Mucosa of gallbladder (tissue), 1 donor: Measurements from ENCODE around the gene PCBP3. TPM values are rescaled to one million over a fixed set of nuclear protein-coding genes. Genes with fewer than 3 reads are reported as not detected.
"Not testable (repeated sequence)": the region's sequence is repeated elsewhere in the genome, so short reads cannot be mapped to it uniquely, and the experiment has no call there.

Source experiments
- DNase-seq: peaks from one replicate; pipeline ENCODE4 v3.0.0-alpha.2; 2020; ENCODE audit warnings: low spot score
- total RNA-seq: library from RNA; stranded (reverse); gene quantifications from one replicate; pipeline ENCODE4 v1.2.1, GENCODE V29; 2021
- donor health status: DM: no; HTN: no; CAD: no.

Gene PCBP3
- total RNA-seq, 1 donor from 2014 or later = 2.1 TPM

DNA sequence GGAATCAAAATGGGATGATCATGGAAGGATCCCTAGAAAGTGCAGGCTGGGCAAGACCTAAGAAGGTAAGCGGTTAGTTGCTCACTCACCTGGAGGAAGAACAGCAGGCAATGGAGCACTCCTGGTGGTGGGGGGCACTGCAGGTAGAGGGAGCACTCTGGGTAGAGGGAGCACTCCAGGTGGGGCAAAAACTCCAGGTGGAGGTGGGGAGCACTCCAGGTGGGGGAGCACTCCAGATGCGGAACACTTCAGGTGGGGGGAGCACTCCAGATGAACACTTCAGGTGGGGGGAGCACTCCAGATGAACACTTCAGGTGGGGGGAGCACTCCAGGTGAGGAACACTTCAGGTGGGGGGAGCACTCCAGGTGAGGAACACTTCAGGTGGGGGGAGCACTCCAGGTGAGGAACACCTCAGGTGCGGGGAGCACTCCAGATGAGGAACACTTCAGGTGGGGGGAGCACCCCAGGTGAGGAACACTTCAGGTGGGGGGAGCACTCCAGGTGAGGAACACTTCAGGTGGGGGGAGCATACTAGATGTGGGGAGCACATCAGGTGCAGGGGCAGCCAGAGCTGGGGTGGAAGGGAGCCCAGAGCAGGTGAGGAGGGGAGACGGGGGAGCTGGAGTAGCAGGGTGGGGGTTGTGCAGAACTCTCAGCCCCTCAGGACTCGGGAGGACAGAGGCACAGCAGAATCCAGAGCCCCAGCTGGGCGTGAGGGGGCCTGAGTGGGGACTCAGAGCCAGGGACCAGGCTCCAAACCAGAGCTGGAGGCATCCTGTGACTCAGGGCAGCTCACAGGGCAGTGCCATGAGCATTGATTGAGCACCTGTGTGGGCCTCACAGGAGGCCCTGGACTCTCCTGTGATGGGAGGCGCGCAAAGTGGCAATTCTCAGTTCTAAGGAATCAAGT, 300.4 kb downstream of the PCBP3 start:
- DNase-seq = no peak

DNA sequence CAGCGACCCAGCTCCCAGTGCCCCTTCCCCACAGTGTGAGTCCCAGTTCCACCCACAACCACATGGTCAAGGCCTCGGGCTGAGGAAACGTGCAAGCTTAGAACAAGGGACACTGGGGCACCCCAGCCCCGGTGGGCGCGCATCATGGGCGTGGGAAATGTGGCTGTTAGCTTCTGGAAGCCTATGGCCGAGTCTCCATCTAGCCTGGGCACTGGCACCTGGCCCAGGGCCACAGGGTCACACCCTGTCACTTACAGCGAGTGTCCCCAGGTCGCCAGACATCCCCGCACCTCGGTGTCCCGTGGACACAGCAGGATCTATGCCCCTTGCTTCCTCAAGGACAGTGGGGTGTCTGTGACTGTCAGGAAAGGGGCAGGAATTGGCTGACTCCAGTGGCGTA, 301.1 kb downstream of the PCBP3 start:
- DNase-seq = no peak

DNA sequence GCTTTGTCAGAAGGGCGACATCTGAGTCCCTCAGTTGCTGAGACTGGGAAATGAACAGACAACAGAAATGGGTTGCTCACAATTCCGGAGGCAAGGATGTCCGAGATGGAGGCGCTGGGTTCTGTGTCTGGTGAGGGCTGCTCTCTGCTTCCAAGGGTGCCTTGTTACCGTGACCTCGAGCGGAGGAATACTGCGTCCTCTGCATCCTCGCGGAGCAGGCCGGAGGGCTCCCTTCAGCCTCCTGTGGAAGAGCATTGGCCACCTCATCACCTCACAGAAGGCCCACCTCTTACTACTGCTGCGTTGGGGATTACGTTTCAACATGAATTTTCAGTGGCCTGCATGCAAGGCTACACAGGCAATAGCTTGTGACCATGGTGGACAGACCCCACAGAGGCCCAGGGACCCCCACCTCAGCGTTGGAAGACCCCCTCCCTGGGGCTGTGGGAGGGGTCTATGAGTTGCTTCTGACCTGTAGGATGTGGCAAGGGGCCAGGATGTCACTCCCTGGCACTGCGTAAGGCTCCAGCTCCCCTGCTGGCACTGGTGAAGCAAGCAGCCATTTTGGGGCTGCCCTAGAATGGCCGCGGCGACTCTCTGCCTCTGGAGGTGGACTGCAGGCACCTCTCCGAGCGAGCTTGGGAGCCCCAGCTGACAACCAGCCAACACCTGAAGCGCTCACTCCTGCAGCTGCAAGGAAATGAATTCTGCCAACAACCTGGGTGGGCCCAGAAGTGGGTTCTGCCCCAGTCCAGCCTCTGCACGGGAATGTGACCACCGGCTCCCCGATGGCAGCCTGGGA, 301.7 kb downstream of the PCBP3 start:
- no peak for DNase-seq

DNA sequence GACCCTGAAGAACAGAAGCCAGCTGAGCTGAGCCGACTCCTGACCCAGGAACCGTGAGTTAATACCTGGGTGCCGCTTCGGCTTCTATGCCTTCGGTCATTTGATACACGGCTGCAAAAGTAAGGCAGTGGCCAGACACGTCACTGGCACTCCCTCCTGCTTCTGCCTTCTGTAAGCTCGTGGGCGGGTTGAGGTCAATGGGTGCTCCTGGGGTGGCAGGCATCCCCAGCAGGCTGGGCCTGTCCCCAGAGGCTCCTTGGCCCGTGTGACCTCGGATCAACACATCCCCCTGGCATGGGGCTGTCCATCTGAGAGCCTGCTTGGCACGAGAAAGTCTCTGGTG, 302.3 kb downstream of the PCBP3 start:
- no peak for DNase-seq

DNA sequence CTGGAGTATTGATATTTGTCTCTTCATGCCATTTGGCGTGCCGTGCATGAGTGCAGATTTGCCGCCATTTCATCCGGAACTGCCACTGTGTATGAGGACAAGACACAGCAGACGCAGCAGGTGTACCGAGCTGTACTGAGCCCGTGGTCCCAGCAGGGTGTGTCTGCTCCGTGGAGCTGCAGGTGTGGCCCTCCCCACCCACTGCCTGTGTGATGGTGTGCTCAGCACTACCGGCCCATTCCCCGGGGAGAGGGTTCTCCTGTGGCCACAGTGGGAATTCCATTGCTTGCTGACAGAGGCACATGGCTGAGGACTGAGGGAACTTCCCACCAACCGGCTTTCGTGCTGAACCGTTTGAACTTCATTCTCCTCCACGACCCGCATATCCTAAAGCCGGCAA, 303.8 kb downstream of the PCBP3 start:
- no peak for DNase-seq

DNA sequence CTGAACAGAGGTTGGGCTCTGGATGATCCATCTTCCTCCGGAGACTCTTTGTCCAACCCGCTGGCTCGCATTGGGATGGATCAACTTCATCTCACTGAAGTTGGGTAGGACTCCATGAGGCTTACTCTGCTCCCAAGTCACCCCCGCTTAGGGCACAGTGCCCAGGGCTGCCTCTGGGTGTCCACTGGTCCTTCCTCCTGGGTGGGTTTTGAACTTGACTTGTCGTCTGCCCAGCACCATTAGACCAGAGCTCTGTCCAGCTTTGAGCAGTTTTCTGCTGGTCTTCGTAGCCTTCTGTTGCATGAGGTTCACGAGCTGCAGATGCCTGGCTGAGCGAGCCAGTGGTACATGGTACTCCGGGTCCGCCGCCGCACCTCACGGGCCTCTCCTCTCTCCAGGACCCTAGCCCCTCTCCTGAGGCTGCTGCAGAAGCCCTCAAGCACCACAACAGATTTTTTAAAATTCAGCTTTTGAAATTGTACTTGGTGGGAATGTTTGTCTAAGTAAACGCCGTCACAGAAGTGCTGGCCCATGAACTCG, 304.3 kb downstream of the PCBP3 start:
- no peak for DNase-seq

DNA sequence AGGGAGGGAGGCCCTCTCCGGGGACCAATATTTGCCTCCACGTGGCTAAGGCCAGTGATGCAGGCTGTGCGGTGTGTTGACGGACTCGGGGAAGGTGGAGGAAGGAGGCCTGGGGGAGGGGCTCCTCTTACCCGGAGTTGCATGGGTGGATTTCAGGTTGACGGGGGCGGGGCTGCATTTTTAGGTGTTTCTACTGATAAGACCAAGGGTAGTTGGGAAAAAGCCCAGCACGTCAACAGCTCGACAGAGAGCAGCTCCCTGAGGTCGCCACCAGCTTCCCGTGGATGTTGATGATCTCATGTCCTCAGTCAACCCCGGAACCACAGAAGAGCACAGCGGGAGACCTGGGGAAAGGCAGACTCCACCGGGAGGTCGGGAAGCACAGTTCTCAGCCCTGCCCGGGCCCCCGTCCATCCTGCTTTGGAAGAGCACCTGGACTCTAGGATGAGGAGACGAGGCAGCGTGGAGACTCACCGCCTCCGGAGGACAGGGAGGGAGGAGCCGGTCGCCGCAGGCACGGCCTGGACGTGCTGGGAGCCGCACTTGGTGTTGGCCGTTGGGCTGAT, 305.1 kb downstream of the PCBP3 start:
- DNase-seq = no peak

DNA sequence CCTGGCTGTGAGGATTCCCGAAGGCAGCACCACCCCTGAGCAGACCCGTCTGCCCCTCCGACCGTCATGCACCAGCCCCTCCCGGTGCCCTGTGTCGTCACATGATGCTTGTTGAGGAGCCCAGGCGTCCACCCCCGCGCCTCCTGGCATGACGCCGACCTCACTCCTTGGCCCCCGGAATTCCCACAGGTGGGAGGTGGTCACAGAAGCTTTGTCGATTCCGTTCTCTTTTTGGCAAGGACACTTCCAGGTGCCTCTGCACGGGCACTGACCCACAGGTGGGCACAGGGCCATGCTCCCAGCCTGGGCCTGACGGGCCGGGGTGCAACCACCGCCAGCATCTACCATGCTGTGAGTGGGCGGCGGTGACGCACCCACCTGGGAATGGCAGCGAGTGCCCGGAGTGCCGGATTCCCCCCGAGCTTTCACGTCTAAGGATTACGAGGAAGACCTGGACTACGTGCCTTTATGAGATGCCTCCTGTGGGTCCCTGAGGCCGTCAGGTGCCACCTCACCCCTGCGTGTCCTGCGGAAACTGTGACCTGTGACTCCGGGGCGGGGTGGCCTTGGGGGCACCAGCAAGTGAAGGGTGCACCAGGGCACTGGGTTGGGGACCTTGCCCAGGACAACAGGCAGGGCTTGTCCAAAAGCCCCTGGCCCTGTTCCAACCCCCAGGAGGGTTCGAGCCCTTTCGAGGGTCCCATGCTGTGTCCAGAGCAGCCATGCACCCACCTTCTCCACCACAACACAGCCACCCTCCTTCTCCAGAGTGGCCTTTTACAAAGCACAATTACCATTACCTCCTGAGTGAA, 306.6 kb downstream of the PCBP3 start:
- DNase-seq = no peak

DNA sequence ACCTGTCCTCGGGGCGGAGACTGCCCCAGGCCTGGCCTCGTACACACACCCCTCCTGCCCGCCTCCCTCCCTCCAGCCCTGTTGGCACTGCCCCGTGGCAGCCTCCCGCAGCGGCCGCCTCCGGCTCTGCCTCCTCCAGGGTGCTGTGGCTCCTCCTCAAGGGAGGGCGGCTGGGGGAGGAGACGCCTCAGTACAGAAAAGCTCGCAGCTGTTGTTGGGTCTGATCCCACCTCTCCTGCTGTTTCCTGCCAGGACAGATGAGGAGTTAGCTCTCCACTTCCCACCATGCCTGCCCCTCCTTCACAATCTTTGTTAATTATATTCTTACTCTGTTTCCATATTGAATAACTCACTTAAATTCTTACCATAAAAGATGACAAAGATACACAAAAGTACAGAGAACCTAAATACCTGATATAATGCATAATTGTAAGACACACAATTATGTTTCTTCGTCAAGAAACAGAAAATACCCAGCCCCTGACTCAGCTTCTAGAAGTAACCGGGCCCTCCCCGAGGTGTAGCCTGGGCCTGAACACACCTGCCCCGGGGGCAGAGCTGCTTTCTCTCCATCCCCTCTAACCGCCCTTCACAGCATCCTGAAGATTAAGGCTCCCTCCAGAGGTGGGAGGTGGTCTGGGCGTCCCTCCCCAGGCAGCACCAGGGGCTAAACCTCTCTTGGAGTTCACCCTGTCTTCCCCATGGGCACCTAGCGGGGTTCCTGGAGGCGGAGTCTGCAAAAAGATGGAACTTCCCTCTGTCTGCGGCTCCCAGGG, 307.4 kb downstream of the PCBP3 start:
- DNase-seq = peak; percentile 53

DNA sequence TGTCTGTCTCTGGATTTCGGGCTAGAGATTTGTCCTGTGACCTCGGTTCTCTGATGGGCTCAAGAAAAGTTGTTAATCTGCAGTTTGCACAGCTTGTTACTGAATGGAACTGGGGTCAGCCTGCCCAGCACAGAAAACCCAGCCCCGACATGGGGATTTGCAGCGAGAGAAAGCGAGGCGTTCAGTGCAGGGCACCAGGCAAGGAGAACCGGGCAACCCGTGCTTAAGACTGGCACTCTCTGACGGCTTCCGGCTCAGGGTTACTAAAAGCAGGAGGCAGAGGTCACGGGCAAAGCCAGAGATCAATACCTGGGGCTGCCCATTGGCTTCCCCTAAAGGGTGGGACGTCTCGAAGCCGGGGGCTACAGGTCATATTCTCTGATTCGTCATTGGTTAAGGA, 308.2 kb downstream of the PCBP3 start:
- no peak for DNase-seq

DNA sequence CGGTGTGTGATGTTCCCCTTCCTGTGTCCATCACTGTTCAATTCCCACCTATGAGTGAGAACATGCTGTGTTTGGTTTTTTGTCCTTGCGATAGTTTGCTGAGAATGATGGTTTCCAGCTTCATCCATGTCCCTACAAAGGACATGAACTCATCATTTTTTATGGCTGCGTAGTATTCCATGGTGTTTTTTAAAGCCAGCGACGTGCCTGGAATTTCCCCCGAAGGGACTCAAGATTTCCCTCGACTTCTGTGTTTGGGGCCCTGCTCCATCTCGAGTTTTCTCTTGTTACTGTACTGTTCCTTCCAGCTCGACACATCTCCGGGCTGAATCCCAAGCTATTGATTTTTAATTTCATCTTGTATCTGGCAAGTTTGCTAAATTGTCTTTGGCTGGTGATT, 309.0 kb downstream of the PCBP3 start:
- not testable (repeated sequence) for DNase-seq

DNA sequence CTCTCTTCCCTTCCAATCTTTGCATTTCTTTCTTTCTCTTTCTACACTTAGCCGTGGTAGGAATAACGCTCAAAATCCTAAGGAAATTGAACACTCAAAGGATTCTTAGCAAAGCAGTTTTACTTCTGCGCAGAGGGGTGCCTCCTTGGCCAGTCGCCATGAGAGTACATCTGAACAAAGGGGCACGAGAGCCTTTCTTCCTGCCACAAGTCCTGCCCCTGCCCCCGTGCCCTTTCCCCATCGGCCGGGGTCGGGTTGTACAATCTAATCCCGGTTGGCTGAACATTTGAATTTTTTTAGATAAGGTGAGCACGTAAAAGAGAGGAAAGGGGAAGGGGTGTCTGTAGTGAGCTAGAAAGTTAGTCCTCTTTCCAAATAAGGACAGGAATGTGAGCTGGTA, 309.4 kb downstream of the PCBP3 start:
- DNase-seq = no peak

DNA sequence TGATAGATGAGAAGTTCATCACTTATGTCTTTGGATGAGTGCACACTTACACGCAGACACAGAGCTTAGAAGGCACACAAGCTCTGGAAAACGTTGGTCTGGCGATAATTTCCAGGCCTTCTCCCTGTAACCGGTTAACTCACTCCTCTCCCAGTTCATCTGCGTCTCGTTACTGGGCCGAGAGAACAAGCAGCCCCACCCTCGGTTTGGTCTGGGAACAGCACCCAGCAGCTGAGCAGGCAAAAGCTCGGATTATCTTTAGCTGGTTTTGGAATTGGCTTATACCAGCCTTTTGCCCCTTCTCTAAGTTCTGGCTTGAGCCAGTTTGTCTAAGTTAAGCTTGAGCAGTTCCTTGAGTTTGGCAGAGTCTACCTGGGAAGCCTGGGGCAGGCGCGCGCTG, 310.7 kb downstream of the PCBP3 start:
- DNase-seq = peak; percentile 34

DNA sequence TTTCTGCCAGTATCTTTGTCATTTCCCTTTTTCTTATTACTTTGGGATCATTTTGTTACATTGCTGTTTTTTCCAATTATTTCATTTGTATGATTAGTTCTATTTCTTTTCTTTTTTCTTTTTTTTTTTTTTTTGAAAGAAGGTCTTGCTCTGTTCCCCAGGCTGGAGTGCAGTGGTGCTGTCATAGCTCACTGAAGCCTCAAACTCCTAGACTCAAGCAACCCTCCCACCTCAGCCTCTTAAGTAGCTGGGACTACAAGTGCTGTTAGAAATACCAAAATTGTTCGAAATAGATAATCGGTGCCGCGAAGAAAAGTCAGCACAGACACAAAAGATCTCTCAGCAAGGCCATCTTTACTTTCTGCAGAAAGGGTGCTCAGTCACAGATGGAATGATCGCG, 311.4 kb downstream of the PCBP3 start:
- DNase-seq = no peak

DNA sequence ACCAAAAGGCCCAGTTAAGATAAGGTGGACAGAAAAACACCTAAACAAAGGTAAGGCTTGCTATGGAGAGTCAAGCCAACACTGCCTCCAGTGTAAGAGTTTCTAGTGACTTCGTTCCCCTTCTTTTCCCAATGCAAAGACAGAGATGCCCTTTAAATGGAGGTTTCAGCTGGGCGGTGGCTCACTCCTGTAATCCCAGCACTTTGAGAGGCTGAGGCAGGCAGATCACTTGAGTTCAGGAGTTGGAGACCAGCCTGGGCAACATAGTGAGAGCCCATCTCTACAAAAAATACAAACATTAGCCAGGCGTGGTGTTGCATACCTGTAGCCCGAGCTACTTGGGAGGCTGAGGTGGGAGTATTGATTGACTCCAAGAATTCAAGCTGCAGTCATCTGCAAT, 314.0 kb downstream of the PCBP3 start:
- no peak for DNase-seq

DNA sequence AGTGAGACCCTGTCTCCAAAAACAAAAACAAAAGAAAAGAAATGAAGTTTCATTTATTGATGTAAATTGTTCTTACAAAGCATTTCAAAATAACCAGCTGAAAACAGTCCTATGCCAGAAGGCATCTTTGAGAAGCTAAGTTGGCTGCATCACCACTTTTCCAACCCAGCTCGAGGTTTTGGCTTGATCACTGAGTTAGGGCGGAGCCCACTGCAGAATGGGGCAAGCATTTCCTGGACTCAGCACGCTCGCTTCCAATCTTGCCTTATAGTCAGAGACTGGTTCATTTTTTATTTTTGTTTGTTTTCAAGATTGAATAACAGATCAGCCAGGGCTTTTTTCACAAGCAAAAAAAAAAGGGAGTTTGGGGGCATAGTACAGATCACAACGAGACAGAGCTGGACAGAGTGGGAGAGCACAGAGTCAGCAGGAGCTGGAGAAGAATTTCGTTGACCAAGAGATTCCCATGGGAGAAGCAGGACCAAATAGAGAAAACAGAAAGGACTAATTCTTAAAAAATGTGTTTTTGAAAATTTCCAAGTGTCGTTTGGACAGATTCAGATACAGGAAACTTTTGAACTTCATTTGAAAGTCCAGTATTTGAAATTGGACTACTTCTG, 314.6 kb downstream of the PCBP3 start:
- no peak for DNase-seq

DNA sequence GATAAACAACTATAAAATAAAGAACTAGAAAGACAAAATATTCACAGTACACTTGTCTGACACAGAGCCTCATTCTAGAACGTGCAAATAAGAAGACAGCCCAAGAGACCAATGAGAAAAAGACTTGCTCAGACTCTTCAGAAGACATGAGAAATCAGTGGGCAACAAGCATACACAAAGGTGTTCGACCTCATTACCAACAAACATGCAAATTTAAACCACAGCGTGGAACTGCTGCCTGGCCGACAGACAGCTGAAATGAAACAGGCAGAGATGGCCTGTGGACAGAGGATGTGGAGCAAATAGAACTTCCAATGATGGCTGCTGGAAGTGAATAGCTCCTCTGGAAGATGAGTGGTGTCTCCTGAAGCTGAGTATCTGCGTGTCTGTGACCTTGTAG, 315.7 kb downstream of the PCBP3 start:
- no peak for DNase-seq

DNA sequence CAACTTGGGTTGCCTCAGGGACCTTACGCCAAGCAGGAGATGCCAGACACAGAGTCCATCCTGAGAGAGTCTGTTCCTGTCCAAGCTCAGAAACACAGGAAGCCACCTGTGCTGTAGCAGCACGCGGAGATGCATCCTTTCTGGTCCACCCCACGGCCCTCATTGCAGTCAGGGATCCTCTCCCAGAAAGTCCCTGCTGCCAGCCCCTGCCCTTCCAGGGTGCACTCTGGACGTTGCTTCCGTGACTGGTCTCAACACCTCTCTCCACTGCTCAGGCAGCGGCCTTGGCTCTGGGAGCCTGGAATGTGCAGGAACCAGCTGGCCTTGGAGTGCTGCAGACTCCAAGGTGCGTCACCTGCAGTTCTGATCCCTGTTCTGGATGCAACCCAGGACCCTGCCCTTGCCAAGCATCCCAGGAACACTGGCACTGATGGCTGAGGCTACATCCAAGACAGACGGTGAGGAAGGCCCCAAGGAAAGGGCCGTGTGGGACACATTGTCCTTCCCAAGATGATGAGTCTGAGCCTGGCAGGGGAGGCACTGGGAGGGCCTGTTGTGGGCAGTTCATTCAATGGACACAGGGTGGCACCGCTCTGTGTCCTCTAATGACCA, 316.4 kb downstream of the PCBP3 start:
- no peak for DNase-seq

DNA sequence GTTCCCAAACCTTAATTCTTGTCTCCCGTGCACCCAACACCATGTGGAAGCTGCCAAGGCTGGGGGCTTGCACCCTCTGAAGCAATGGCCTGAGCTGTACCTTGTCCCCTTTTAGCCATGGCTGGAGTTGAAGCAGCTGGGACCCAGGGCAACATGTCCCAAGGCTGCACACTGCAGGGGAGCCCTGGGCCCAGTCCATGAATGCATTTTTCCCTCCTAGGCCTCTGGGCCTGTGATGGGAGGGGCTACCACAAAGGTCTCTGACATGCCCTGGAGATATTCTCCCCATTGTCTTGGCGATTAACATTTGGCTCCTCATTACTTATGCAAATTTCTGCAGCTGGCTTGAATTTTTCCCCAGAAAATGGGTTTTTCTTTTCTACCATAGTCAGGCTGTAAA, 317.9 kb downstream of the PCBP3 start:
- not testable (repeated sequence) for DNase-seq
